Inflammatory macrophage treated with lipopolysaccharide for 1 hour (primary cell): ENCODE measurements around the gene DPH2.

Experiments
- DNase-seq, 2 donors: peaks; one replicate each; pipeline ENCODE4 v3.0.0-alpha.2; 2020 to 2022

Gene DPH2

DNA sequence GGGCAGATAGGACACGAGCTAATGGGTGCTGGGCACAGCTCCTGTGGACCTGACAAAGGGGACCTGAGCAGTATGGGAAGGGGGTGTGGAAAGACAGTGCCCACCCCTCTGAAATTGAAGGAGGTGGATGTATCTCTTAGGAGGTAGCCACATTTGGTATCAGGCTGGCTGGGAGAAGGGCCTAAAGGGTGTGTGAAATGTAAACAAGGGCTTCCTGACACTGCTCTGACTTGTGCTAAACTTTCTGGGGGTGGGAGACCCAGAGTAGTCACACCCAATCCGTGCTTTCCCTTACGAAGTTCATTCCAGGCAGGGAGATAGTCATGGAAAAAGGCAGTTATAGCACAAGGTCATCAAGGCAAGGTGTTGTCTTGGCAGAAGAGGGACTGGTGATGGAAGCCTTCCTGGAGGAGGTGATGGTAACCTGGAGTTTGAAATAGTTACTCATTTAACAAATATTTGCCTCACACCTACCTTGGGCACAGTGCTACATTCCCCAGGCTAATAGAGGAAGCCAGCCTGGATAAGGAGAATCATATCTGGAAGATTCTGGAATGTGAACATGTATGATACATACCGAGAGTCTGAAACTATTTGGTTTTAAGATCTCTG is 16.3 kb downstream of the DPH2 start:
- no peak for DNase-seq

DNA sequence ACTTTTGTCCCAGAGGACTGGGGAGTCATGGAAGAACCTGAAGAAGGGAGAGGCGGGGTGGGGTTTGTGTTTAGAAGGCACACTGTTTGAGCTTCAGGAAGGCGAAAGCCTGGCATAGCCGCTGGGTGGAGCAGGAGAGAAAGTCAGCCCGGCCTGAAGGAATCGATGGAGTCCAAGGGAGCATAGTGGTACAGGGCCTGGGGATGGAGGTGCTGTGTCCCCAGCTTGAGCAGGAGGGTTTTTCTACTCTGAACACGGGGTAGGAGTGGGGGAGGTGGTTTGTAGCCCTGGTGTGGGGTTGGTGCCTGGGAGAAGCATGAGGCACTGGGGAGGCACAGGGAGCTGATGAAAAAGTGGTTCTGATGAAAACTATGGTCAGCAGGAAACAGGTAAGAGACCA is 16.9 kb downstream of the DPH2 start:
- no peak for DNase-seq

DNA sequence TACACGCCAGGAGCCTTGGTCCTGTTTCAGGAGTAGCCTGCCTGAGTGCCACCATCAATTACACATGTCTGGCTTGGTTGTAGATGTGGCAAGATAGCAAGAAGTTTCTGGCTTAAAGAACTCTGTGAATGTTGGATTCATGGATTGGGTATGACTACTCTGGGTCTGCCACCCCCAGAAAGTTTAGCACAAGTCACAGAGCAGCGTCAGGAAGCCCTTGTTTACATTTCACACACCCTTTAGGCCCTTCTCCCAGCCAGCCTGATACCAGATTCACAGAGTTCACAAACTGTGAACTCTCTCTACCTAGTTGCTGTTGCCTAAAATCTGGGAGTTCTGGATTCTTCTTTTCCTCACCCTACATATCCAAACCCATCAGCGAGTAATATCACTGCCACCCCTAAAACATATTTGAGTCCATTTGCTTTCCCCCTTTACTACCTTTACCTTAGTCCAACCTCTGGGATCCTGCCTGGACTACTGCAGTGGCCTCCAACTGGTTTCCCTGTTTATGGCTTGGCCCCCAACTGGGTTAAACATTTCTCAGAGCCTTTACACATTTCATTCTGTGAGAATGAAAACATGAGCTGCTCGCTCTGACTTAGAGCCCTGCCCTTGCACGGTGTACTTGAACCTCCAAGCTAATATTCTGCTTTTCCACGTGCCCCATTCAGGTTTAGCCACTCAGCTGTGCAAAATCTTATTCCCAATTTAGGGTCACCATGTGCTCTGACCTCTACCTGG is 17.5 kb downstream of the DPH2 start:
- no peak for DNase-seq

DNA sequence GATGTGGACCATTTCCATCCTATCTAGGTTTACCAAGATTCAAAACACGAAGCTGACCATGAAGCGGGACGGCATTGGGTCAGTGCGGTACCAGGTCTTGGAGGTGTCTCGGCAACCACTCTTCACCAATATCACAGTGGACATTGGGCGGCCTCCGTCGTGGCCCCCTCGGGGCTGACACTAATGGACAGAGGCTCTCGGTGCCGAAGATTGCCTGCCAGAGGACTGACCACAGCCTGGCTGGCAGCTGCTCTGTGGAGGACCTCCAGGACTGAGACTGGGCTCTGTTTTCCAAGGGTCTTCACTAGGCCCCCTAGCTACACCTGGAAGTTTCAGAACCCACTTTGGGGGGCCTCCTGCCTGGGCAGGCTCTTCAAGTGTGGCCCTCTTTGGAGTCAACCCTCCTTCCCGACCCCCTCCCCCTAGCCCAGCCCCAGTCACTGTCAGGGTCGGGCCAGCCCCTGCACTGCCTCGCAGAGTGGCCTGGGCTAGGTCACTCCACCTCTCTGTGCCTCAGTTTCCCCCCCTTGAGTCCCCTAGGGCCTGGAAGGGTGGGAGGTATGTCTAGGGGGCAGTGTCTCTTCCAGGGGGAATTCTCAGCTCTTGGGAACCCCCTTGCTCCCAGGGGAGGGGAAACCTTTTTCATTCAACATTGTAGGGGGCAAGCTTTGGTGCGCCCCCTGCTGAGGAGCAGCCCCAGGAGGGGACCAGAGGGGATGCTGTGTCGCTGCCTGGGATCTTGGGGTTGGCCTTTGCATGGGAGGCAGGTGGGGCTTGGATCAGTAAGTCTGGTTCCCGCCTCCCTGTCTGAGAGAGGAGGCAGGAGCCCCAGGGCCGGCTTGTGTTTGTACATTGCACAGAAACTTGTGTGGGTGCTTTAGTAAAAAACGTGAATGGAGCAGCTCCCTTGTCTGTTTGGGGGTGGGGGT is 20.7 kb downstream of the DPH2 start:
- no peak for DNase-seq

DNA sequence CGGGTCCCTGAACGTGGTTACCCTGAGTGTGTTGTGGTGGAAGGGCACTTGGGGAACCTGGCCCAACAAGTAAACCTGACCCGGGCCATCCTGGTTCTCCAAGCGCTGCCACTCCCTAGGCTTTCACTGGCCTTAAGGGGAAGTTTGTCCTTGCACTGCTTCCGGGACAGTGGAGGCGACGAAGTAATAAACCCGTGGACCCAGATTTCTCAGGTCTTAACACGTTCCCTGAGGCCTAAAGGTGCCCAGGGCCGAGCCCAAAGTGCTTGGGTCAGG is 21.3 kb downstream of the DPH2 start:
- no peak for DNase-seq

DNA sequence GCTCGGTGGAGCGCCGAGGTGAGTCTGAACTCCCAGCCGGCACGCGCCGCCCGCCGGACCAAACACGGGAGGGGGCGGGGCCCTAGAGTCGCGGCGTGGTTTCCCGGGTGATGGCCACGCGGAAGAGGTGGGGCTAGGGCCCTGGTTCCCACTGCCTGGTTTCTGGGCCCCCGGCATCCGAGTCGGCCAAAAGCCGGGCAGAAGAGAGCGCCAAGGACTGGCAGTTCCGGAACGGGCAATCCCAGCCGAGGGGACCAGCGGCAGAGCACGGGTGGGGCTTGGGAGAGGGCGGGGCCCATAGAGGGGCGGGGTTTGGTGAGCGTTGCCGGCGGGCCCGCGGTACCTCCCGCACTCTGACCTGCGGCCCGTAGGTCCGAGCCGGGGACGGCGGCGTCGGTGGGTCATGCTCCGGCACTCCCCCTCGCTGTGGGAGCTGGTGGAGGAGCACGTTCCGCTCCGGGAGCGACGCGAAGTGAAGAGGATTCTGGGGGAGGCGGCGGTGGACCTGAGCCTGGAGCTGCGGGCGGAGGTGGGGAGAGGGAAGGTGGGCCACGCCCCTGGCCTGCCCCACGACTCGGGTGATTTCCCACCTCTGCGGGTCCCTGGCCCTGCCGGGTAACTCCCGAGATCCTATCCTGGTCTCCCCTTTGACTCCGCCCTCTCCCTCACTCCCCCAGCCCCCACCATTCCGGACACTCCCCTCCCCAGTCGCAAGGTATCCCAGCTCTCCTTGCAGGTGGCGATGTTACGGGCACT is 21.8 kb downstream of the DPH2 start, which contains the start of gene CCDC24:
Gene CCDC24, plus strand, starts transcription at position 124 of the 756 bp plus-strand sequence. Its CDS starts 280 bp downstream, at position 404.
- DNase-seq: peak; percentile 65 to 79

DNA sequence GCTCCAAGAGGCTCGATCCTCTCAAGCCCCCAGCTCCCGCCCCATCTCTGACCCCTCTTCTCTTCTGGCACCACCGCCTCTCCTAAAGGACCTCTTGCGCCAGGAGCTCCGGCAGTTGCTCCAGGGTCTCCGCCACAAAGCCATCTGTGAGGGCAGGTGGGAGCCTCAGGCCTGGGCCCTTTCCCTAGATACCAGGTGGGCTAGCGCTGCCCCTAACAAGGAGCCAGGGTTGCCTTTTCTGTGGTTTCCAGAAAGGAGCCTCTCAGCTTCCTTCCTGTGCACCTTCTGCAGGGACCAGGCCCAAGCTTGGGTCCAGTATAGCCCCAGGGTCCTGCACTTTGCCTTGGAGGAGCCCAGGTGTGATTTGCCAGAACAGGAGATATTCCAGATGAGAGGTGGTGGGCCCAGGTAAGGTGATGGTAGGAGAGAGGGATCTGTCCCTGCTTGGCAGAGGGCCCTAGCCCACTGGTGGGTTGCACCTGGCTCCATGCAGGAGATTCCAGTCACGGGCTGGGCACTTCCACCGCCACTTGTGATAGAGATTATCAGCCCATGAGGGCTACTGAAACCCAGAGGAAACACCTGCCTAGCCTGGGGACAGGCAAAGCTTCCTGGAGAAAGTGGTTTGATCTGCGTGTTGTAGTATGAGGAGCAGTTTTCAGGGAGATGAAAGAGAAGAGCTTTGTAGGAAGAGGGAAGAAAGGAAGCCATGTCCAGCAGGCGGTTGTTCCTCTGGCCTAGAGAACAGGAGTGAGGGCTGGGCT is 22.6 kb downstream of the DPH2 start:
- DNase-seq: no peak

DNA sequence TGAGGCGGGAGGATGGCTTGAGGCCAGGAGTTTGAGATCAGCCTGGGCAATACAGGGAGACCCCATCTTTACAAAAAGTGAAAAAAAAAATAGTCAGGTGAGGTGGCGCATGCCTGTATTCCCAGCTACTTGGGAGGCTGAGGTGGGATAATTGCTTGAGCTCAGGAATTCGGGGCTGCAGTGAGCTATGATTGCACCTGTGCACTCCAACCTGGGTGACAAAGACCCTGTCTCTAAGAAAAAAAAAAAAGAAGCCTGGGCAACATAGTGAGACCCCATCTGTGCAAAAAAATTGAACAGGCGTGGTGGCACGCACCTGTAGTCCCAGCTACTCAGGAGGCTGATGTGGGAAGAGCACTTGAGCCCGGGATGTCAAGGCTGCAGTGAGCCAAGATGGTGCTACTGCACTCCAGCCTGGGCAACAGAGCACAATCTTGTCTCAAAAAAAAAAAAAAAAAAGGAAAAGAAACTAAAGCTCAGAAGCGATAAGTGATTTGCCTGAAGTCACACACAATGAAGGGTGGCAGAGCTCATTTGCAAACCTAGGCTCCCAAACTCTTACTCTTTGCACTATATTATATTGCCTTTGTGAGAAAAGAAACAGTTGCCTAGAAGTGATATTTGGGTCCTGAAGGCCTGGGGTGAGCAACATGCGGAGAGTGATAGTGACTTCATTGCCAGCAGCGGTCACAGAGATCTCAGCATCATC is 23.6 kb downstream of the DPH2 start:
- no peak for DNase-seq

DNA sequence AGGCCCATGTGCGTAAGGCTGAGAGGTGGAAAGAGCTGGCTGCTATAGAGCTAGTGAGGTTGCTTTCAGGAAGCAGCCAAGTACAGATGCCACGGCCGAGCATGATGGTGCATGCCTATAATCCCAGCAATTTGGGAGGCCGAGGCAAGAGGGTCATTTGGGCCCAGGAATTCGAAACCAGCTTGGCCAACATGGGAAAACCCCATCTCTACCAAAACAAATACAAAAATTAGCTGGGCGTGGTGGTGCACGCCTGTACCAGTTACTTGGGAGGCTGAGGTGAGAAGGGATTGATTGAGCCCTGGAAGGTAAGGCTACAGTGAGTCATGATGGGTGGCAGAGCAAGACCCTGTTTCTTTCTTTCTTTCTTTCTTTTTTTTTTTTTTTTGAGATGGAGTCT is 24.3 kb downstream of the DPH2 start:
- no peak for DNase-seq

DNA sequence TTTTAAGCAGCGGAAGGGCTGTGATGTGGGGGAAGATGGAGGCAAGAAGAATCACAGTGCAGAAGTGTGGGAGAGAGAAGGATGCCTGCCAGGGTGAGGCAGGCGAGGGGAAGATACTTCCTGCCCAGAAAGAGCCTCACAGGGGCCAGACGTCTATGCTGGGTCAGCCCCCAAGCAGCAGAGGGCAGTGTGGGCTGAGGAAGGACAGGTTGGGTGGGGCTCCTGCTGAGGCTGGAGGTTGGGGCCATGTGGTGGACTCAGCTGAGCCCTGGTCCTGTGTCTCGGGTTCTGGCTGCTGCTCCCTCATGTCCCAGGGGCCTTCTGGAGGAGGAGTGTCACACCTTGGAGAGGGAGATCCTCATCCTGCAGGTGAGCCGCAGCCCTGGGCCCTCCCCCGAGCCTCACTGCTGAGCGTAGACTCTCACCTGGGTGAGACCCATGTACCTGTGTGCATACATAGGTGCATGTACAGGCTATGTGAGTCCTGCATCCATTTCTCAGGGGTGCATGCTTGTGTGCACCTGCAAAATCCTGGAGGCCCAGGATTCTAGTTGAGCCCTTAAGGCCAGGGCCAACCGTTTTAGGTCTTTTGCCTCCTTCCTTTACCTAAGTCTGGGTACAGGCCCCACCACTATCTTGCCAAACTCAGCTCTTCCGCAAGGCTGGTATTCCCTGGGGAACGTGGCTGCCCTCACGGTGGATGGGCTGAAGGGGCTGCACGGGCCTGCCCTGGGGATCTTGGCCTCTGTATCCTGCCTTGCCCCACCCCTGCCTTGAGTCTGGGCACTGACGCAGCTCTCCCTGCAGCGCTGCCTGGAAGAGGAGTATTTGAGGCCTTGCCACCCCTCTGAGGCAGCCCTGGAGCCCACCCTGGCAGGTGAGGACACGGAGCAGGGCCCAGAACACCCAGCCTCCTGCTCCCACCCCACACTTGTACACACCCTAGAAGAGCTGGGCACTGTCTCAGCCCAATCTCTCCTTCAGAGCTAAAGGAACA is 25.3 kb downstream of the DPH2 start:
- no peak for DNase-seq

DNA sequence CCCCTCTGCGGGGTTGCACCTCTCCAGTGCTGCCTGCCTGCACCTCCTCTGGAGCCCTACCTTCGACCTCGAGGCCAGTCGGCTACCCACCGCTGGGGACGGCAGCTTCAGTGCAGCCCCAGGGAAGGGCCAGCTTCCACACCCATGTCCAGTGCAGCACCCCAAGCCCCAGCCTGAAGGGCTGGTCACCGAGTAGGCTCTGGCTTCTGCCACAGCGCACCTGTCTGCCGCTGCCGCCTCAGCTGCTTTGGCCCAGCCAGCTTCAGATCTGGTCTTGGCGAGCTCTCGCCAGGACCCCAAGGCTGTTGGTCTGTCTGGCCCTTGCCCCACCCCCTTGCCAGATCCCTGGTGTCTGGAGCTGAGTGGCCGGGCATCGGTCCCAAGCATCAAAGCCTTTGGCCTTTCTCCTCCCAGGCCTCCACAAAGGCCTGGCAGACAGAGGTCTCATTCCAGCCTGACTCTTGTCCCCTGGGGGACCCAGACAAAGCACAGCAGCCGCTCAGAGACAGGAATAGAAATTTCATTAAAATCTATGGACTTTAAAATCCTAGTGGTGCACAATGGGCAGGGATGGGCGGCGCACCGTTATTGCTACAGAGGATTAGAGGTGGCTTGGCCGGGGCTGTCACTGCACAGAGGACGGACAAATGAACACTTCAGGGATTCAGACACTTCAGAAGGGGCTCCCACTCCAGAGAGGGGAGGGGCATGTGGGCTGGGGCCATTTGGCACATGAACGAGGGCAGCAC is 26.3 kb downstream of the DPH2 start:
- no peak for DNase-seq

DNA sequence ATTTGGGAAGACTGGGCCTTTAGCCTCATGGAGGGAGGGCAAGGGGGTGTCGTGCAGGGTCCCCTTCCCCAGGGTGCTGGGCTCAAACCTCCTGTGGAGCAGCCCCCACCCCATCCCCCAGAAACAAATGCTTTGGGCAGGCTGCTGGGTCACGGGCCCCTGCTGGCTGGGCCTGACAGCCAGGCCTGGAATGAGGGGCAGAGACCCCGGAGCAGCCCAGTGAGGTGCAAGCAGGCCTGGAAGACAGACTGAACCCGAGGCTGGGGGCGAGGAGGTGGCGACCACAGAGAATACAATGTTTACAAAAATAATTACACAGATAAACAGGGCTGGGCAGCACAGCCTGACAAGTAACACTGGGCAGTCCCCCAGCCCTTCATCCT is 26.9 kb downstream of the DPH2 start:
- DNase-seq: no peak

DNA sequence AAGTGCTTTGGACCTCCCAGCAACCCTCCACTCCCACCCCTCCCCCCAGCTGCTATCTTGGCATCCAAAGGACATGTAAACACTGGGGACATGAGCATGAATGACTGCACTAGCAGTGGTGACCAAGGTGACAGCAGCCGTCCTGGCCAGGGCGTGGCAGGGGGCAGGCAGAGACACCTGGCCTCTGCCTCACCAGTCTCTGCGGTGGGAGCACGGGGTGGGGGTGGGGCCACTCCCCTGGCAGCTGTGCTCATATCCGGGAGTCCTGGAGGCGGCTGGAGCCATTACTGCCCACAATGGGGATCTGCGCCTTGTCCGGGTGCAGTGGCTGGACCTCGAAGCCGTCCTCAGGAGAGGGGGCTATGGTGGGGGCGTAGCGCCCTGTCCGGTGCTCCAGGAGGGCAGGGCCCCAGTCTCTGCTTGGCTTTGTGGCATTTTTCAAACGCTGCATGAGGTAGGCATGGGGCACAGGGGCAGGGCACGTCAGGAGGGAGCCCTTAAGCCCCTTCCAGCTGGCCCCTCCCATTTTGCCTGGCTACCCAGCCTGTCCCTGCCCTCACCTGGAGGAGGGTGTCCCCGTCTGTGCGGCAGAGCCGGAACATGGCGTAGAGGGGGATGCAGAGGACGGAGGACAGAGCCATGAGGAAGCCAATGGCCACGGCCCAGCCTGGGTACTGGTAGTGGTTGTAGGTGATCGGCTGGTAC is 27.6 kb downstream of the DPH2 start:
- no peak for DNase-seq

DNA sequence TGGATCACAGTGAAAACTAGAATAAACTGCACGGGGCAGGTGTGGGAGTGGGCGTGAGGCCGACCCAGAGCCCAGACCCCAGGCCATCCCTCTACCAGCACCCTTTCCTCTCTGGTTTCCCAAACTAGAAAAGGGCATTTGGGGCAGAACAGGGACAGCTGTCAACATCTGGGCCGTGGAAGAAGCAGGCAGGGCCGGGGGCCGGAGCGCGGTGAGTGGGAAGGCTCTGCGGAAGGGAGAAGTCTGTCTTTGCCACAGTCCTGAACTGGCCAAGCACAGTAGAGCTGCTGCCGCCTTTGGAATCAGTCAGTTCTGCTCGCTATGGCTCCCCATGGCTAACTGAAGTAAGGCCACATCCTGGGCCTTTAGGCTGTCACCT is 28.2 kb downstream of the DPH2 start:
- DNase-seq: no peak

DNA sequence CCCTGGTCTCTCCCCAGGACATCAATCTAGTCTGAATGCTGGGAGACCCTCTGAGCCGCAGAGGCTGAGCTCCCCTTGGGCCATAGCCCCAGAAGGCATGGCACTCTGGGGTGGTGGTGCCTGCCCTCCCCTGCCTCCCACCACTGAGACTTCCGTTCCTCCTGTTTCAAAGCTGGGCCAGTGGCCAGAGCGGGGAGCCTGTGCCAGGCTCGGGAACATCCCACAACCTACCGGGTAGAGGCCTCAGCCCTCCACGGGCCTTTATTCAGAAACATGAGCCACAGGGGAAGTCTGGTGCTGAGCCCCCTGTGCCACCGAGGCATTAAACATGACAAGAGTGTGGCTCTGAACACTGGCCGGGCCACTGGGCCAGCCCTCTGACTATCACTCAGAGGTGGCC is 29.6 kb downstream of the DPH2 start:
- DNase-seq: no peak

DNA sequence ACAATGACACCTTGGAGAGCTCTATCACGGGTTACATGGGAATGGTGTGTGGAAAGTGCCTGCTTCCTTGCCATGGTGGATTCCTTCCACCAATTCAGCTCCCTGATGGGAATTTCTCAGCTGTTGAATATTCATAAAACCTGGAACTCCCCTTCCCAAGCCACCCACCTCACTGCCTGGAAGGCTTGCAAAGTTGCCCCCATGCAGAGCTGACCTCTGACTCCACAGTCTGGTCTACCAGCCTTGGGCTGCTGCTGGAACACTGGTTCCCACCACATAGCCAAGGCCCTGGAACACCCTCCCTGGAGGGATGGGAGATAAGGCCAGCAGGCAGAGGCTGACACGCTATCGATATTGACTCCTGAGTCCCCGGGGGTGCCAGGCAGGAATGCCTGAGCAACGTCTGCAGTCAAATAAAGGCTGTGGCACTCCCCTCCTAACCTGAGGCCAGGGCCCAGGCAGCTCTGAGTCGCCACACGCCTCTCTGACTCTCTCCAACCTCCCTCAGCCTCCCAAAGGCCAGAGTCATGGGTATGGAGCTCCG is 30.4 kb downstream of the DPH2 start:
- DNase-seq: no peak

DNA sequence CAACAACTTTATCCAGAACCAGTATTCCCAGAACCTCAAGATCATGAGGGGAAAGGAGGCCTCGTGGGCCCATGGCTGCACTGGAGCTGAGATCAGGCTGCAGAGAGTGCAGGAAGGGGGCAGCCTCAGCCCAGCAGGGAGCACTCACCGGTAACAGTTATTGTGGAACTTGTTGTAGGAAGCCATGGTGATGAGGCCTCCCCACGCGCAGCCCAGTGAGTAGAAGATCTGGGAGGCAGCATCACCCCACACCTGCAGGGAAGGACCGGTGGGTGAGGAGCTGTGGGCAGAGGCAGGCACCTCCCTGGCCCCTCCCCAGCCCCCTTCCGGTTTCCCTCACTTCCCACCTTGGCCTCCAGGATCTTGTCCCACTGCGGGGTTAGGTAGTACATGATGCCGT is 32.4 kb downstream of the DPH2 start:
- DNase-seq: no peak

DNA sequence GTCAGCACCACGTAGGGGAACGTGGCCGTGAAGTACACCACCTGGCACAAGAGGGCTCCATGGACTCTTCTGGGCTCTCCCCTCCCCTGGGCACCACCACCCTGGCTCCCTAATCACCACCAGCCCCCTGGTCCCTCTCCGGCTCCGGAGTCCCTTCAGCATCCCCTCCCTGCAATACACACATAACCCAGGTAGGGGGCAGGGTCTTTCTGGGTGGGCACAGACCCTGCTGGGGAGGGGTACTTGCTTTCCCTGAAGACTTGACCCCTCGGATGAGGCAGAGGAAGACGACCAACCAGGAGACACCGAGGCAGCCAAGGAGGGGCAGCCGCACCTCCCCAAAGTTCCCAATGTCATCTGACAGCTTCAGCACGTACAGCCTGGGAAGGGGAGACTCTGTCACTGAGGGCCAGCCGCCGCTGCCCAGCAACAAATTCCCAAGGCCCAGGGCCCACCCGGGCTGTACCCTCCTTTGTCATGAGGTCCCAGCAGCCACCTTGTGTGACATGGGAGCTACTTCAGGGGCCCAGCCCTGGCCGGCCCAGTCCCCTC is 32.9 kb downstream of the DPH2 start:
- no peak for DNase-seq
